LNCaP clone FGC (cell line): Measurements from ENCODE around the gene RHOBTB3.

Experiments
- DNase-seq: peaks from one replicate; pipeline ENCODE4 v3.0.0-alpha.2; 2011; ENCODE audit warnings: low read depth
- H3K4me3 ChIP-seq: 2 replicates; pipeline ENCODE4 v1.5.1; 2011; ENCODE audit warnings: mild to moderate bottlenecking, low read depth, low read length, control low read depth
- TF ChIP-seq, protein P1 (sequence below): IDR thresholded peaks from 2 replicates; pipeline ENCODE4 v1.5.1; 2012; ENCODE audit warnings: mild to moderate bottlenecking; ENCODE audit not compliant: control insufficient read depth, insufficient read depth; ENCODE audit errors: extremely low read depth

Gene RHOBTB3

DNA sequence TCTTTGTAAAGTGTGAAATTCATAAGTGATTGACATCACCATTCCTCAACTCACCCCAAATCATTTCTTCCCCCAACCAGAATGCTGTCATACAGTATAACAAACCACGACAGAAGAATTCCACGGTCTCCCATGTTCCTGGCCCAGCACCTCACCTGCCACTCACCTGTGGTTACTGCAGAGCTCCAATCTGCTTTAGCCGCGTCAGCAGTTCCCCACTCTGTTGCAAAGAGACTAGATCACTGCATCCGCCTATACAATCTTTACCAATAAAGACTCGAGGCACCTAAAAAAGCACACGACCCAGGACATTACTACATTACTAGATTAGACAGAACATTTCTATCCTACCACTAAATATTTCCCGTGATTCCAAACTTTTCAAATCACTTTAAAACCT, 85.2 kb downstream of the RHOBTB3 start:
- TF ChIP-seq, protein P1, sequence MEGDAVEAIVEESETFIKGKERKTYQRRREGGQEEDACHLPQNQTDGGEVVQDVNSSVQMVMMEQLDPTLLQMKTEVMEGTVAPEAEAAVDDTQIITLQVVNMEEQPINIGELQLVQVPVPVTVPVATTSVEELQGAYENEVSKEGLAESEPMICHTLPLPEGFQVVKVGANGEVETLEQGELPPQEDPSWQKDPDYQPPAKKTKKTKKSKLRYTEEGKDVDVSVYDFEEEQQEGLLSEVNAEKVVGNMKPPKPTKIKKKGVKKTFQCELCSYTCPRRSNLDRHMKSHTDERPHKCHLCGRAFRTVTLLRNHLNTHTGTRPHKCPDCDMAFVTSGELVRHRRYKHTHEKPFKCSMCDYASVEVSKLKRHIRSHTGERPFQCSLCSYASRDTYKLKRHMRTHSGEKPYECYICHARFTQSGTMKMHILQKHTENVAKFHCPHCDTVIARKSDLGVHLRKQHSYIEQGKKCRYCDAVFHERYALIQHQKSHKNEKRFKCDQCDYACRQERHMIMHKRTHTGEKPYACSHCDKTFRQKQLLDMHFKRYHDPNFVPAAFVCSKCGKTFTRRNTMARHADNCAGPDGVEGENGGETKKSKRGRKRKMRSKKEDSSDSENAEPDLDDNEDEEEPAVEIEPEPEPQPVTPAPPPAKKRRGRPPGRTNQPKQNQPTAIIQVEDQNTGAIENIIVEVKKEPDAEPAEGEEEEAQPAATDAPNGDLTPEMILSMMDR, result no peak
- no peak for DNase-seq
- no peak overlapping the region for H3K4me3 ChIP-seq

DNA sequence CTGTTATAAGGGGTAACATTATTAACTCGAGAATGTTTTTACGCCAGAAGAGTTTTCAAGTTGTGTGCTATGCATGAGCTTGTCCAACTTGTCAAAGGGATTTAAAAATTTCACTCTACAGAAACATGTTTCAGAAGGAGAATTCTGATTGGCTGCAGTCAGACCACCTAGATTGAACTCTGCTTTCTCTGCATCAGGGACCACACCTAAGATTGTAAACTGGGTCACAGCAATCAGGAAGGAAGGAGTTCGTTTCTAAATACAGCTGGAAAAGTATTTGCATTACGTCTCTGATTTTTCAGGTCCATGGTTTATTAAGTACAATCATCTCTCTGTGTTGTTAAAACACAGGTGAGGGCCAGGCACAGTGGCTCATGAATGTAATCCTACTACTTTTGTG, 85.6 kb downstream of the RHOBTB3 start:
- no peak overlapping the region for H3K4me3 ChIP-seq
- DNase-seq, result no peak
- TF ChIP-seq, protein P1, result no peak

DNA sequence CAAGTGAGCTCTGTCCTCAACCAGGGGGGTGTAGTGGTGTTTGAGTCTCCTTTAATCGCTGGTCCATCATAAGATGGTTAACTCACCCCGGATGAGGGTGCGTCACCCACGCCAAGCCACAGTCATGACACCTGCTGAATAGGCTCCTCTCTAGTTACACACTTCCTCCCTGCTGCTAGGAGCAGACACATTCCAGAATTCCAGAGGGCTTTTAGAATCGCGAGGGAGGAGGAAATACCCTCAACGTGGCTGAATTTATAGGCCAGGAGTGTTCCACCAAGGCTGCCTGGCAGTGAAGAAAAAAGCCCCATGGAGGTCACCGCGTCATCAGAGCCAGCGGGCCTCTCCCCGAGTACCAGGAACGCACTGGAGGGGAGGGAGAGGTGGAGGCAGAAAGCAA, 86.3 kb downstream of the RHOBTB3 start:
- no peak for DNase-seq
- TF ChIP-seq, protein P1, result no peak

DNA sequence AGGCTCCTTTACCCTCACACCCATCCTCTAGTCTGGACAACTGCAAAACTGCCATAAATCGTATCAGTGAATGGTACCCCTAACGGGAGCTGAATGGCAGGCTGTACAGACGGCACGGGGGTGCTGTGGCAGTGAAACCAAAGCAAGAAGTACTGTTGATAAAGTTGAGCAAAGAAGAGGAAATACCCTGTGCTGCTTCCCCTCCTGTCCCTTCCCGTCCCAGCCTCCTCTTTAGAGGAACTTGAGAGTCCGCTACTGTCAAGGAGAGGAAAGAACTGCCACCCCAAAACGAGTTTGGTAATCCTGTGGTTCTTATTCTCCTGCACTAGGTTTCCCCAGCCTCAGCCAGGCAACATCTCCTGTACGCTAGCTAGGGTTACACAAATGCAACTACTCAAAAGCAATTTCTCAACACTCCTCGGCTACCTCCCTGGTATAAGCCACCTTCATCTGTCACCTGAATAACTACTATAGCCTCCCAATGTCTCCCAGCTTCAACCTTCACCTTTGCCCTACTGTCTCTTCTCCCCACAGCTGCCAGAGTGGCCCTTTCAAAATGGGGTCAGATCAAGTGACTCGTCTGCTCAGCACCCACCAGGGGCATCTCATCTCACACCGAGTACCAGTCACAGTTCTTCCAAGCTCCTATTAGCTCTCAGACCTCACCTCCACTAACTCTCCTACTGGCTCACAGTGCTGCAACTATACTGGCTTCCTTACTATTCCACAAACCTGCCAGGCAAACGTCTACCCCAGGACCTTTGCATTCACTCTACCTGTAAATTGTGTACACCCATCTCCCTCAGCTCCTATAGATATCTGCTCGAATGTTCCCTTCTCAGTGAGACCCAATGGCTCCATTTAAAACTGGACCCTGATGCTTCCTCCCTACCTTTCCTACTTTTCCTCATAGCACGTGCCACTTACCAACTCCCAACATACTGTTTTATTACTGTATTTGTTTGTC, 87.3 kb downstream of the RHOBTB3 start:
- TF ChIP-seq, protein P1, result no peak
- no peak overlapping the region for H3K4me3 ChIP-seq
- no peak for DNase-seq

More for the DNA sequence above, 86.3 kb downstream of the RHOBTB3 start:
- no peak overlapping the region for H3K4me3 ChIP-seq

DNA sequence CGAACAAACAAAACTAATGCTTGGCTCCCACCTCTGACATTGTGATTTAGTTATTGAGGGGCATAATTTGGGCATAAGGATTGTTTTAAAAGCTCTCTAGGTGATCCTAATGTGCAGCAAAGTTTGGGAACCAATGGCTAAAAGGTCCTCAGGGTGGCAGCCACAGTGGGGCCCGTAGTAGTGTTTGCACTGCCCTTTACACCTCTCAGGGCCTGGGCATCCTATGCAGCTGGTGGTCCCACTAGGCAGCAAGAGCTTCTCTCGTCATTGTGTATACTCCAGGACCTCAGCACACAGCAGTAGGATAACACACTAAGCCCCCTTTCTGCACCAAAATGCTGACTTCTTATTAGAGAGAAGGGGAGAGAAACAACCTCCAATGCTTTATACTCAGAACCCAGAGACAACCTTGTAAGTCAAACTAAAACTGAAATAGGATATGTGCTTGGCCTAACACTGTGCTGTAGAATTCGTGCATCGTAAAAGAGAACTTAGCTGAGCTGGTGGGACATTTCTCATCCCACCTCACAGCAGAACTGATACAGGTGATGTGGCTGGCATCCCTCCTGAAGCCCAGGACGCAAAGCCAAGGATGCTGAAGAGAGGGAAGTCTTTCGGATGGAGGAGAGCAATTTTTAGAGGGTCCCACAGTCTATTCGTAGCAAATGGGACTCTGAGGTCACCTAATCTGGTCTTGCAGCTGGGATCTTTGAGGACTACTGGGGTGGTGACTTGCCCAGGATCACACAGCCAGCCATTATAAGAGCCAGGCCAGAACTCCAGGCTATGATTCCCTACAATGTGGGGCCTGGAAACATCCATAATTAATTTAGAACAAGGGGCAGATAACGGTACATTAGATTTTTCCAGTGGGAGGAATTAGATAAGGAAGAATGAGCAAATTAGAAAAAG, 90.2 kb downstream of the RHOBTB3 start:
- peak overlapping the region; percentile 76 for H3K4me3 ChIP-seq
- no peak for DNase-seq
- TF ChIP-seq, protein P1, result no peak

DNA sequence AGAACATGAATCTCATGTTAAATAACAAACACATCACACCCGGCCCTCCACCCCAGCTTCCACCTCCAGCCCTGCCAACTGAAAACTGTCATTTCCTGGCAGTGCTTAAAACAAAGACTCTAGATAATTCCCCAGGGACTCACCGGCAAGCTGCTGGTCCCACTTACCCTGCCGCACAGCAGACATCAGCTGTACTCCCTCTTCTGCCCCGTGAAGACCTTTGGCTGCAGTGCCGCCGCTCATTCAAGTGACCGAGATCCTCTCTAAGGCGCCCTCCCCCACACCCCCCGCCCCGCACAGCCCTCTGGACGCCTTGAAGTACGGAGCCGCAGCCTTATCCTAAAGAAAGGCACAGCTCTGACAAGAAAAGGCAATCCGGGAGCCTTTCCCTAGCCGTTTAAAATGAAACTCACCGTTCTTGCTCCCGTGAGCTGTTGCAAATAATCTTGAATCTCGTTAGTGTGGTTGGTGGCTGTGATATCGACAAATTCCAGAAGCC, 91.0 kb downstream of the RHOBTB3 start:
- DNase-seq, result no peak
- peak overlapping the region; percentile 76 for H3K4me3 ChIP-seq
- TF ChIP-seq, protein P1, result no peak
